K562 (cell line): ENCODE measurements around the gene GOPC. TPM values are rescaled to one million over a fixed set of nuclear protein-coding genes. Genes with fewer than 3 reads are reported as not detected.

Experiments used
- ARID2 ChIP-seq: fragments of 450-650 bp; IDR thresholded peaks from 2 replicates; pipeline ENCODE4 v1.6.1; 2017; ENCODE audit warnings: antibody characterized with exemption, mild to moderate bottlenecking
- DEAF1 ChIP-seq: fragments of 450-650 bp; formaldehyde crosslinking; IDR thresholded peaks from 2 replicates; pipeline ENCODE4 v1.4.0; 2020; ENCODE audit warnings: mild to moderate bottlenecking, moderate library complexity
- FOXJ3 ChIP-seq: sonication (generic); formaldehyde crosslinking; IDR thresholded peaks from 2 replicates; pipeline ENCODE4 v1.4.0; 2020; ENCODE audit warnings: mild to moderate bottlenecking, missing genetic modification reagents
- GTF2B ChIP-seq: IDR thresholded peaks from 2 replicates; pipeline ENCODE4 v1.6.1; 2011; ENCODE audit not compliant: insufficient read length; ENCODE audit errors: extremely low read depth
- JUN ChIP-seq, 2 experiments: sonication (generic) in 1 of 2; formaldehyde crosslinking in 1 of 2; IDR thresholded peaks; 2 replicates each; pipeline versions ENCODE4 v1.6.1 to v1.8.0; 2012 to 2022; ENCODE audit warnings: borderline replicate concordance in 2 of 2, mild to moderate bottlenecking in 2 of 2, improper control_type of control experiment in 1 of 2, low read depth in 1 of 2, low read length in 1 of 2, missing genetic modification reagents in 1 of 2
- MTA1 ChIP-seq: fragments of 450-650 bp; IDR thresholded peaks from 2 replicates; pipeline ENCODE4 v1.6.1; 2017; ENCODE audit warnings: borderline replicate concordance
- RUNX1 ChIP-seq: sonication (generic); IDR thresholded peaks from 2 replicates; pipeline ENCODE4 v1.6.1; 2016; ENCODE audit warnings: antibody characterized with exemption, low read depth
- TFAP4 ChIP-seq: sonication (generic); formaldehyde crosslinking; IDR thresholded peaks from 2 replicates; pipeline ENCODE4 v1.8.0; 2022; ENCODE audit warnings: missing genetic modification reagents, mild to moderate bottlenecking, moderate library complexity, borderline replicate concordance
- ZNF274 ChIP-seq: IDR thresholded peaks from 2 replicates; pipeline ENCODE4 v1.6.1; 2011; ENCODE audit warnings: low read depth, mild to moderate bottlenecking, low read length, moderate library complexity, borderline replicate concordance
- polyA plus RNA-seq, 8 experiments: library from polyadenylated mRNA; depleted of rRNA in 4 of 8; stranded (reverse) in 5 of 8; unstranded in 3 of 8; fragments of >200 nt; fragmentation: Nextera tagmentation in 2 of 8; fragmentation: Illumina TruSeq in 1 of 8; extraction: Ambion mirVana in 2 of 8; extraction: Trizol in 1 of 8; gene quantifications; 2 replicates each; pipeline versions ENCODE4 v1.2.1 to v1.2.3, GENCODE V29; 2011 to 2014; ENCODE audit warnings: inconsistent platforms in 1 of 8, missing spikeins in 1 of 8
- total RNA-seq, 7 experiments: library from RNA; depleted of rRNA in 6 of 7; stranded (reverse); fragments of >200 nt in 6 of 7; fragmentation: Illumina TruSeq in 2 of 7; extraction: Trizol in 2 of 7; gene quantifications; 2 replicates each; pipeline versions ENCODE4 v1.2.1 to v1.2.3, GENCODE V29; 2011 to 2021; ENCODE audit warnings: low replicate concordance in 1 of 7

Gene GOPC
- total and polyA plus RNA-seq, 9 of the 15 experiments (the other 6 are each of a cell fraction or from before 2014, with no cell fraction given), result 10.0 to 32.2 (median 25.6) TPM

- TF ChIP-seq FOXJ3 (CRISPR knock-in tag) (no peak), TFAP4 (CRISPR knock-in tag) (no peak), ZNF274 (no peak), GTF2B (no peak), RUNX1 (no peak), DEAF1 (CRISPR knock-in tag) (peak; percentile 60; the same call in 1 of the 2 replicates), JUN (IDR thresholded peaks at IDR 0.05; ENCODE audit: borderline replicate concordance, low read depth, low read length) (no peak), JUN (CRISPR knock-in tag; IDR thresholded peaks at IDR 0.05; ENCODE audit: borderline replicate concordance) (no peak), MTA1 (no peak), ARID2 (0 out of 2 replicates have a peak, but pooled peaks have one; percentile 32)
Measured at GRCh38 chr6:117605169-117605826, 3.0 kb upstream of the GOPC start (continued).
